Stimulated activated CD4-positive, alpha-beta T cell treated with anti-CD3 and anti-CD28 coated beads, Interleukin-1b, Interleukin-23, amount 100 ng/mL, for 1 hour (primary cell): Measurements from ENCODE around the gene PTRH2.
"Not testable (repeated sequence)": the region's sequence is repeated elsewhere in the genome, so short reads cannot be mapped to it uniquely, and the experiment has no call there.

ENCODE experiments used
- DNase-seq, 2 donors: peaks; one replicate each; pipeline ENCODE4 v3.0.0-alpha.2; 2020; ENCODE audit warnings: low read depth in 2 of 2

Gene PTRH2

DNA sequence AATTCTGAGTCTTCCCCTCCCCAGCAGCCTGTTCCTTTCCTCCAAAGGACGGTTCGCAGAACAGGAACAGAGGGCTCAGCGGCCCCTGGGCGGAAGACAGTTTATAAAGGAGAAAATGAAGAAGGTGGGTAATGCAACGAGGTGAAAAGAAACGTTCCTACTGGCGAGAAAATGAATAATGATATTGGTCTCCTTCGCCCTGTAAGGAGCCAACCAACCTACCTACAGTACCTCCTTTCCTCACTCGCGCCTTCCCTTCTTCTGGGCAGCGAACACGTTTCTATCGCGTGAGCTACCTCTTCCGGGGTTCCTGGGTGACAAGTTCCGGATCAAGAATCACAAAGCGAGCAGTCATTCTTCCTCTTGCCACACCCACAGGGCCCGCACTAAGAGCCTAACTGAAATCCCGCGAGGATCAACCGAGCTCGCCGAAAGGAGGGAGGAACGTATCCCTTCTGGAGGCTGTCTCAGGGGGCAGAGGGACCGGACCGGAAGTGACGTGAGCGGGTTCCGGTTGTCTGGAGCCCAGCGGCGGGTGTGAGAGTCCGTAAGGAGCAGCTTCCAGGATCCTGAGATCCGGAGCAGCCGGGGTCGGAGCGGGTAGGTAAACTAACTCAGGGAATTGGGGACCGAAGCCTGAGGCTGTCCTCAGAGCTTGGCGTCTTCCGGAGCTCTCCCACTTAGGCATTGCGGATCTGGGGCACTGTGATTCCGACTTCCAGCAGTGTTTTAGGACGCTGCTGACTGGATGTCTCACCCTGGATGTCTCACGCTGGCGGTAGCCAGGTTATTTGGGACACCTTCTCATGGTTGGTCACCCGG is at the start of gene PTRH2, which contains the start of gene VMP1:
PTRH2 (minus strand) TSS at position 282 of the 822 bp plus-strand sequence. CDS start 9,452 bp downstream, outside the sequence.
VMP1 (plus strand) TSS at position 506 of the 822 bp plus-strand sequence. CDS start 23,793 bp downstream, outside the sequence.
- DNase-seq, result peak; percentile 72 to 77

DNA sequence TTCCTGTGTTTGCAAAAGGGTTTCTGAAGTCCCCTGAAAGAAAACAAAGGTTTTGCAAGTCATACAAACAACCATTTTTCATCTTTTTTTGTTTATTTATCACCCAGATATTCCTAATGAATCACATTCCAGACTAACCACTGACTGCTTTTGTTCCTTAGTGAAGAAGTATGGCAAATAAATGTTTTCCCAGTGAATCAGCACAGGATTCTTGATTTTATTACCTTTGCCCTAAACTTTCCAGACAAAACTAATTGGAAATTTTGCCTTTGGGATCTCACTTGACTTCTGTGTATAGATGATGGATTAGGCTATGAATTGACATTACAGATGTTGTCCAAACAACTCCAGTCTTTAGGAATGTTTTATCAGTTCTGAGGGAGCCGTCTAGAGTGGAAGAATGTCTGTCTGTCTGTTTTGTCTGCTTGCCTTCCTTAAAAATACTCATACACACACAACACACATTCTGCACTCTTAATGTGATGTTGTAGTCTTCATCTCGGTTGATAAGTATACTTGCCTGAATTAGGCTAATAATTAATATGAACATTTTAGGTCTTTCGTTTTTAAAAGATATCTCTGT is 49.1 kb upstream of the PTRH2 start:
- DNase-seq, result no peak

DNA sequence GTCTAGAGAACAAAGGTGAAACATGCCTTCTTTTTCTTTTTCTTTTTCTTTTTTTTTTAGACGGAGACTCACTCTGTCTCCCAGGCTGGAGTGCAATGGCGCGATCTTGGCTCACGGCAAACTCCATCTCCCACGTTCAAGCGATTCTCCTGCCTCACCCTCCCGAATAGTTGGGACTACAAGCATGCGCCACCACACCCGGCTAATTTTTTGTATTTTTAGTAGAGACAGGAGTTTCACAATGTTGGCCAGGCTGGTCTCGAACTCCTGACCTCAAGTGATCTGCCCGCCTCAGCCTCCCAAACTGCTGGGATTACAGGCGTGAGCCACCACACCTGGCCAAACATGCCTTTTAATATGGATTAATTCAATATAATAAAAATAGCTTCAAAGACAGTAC is 47.8 kb upstream of the PTRH2 start:
- DNase-seq, result not testable (repeated sequence)

- DNase-seq, result no peak
Measured at GRCh38 chr17:59754552-59754951, 47.3 kb upstream of the PTRH2 start.

- no peak for DNase-seq
Measured at GRCh38 chr17:59753522-59754467, 46.6 kb upstream of the PTRH2 start.

- no peak for DNase-seq
Measured at GRCh38 chr17:59752922-59753321, 45.7 kb upstream of the PTRH2 start.

- DNase-seq, result no peak
Measured at GRCh38 chr17:59752446-59752845, 45.2 kb upstream of the PTRH2 start.

GRCh38 chr17:59751955-59752413 is 44.8 kb upstream of the PTRH2 start:
- DNase-seq, result no peak

DNA sequence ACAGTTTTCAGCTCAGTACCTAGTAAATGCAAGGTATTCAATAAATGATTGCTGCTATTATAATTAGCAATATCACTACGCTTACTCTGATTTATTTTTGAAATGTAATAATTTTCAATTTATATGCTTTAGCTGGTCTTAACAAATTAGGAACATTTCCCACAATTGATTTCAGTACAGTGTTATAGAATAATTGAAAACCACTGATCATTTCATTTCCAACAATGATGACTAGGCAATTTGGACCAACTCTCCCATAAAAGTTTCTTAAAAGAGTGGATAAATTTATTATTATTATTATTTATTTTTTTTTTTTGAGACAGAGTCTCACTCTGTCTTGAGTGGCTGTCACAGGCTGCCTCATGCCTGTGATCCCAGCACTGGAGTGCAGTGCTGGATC is 41.4 kb upstream of the PTRH2 start:
- DNase-seq, result no peak

DNA sequence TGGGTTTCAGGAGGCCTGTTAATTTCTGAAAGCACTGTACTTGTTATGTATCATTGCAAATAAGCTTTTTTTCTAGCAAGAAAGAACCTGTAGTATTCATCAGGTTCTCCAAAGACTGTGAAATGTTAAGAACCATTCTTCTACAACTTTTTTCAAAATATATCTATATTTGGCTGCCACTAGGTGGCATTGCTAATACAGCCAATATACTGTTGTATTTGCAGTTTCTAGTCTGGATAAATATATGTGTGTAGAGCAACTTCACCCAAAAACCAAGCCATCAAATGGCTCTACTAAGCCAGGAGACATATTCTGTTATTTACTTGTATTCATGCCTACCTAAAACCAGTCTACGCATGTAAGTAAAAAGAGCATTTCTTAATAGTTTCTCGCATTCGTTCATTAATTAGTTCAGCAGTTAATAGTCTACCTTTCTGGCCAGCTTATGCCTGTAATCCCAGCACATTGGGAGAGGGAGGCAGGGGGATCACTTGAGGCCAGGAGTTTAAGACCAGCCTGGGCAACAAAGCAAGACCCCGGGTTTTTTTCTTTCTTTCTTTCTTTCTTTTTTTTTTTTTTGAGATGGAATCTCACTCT is 39.7 kb upstream of the PTRH2 start:
- no peak for DNase-seq

DNA sequence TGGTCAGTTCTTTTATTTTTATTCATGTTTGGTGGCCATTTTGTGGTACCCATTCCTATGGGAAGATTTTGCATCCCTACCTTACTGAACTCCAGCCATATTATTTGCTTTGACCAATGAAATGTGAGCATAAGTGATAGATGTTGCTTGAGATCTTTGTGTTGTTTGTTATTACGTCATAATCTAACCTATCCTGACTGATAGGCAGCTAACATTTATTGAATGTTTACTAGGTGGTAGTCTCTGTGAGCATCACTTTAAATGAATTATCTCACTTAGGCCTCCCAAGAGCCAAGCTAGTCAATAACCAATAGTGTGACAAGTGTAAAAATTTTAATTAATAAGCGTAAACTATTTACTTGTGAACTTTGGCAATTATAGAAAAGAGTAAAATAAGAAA is 37.8 kb upstream of the PTRH2 start:
- no peak for DNase-seq

DNA sequence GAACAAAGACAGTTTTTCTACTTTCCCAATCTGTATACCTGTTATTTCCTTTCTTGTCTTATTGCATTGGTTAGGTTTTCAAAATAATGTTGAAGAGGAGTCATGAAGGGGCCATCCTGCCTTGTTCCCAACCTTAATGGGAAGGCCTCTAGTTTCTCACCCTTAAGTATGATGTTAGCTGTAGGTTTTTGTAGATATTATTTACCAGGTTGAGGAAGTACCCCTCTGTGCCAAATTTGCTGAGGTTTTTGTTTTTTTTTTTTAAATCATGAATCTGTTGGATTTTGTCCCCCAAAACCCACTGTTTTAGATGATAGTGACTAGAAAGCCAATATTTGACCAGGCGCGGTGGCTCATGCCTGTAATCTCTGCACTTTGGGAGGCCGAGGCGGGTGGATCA is 36.6 kb upstream of the PTRH2 start:
- DNase-seq, result no peak

DNA sequence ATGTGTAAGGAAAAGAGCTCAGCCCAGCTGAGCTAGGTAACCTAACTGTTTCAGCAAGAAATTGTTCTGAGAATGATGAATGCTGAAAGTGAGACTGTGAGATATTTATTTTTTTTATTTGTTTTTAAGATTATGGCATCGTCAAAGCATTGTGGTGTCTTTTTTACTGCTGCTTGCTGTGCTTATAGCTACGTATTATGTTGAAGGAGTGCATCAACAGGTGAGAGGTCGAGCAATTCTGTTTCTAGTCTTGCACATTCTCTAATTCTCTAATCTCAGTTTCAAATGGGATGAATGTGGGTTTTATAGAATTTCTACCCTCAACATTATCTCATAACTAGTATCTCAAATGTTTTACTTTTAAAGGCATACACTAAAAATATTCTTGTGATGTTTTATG is 30.1 kb upstream of the PTRH2 start:
- DNase-seq, result no peak

- DNase-seq, result no peak
Measured at GRCh38 chr17:59734226-59734625, 27.0 kb upstream of the PTRH2 start.

- DNase-seq, result no peak
Measured at GRCh38 chr17:59733697-59734096, 26.5 kb upstream of the PTRH2 start.

DNA sequence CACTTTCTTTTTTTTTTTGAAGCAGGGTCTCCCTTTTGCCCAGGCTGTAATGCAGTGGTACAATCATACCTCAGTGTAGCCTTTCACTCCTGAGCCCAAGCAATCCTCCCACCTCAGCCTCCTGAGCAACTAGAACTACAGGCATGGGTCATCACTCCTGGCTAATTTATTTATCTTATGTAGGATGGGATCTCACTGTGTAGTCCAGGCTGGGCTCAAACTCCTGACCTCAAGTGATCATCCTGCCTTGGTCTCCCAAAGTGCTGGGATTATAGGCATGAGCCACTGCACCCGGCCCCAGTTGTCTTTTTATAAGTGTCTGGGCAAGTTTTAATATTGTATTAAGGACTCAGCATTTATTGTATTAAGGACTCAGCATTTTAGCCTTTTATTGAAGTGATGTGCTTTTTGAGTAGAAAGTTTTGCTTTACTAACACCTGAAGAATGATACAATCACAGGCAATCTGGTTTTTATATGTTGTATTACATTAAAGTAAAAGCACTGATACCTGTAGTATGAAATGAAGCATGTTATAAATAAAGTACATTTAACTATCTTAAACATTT is 23.1 kb upstream of the PTRH2 start:
- no peak for DNase-seq

DNA sequence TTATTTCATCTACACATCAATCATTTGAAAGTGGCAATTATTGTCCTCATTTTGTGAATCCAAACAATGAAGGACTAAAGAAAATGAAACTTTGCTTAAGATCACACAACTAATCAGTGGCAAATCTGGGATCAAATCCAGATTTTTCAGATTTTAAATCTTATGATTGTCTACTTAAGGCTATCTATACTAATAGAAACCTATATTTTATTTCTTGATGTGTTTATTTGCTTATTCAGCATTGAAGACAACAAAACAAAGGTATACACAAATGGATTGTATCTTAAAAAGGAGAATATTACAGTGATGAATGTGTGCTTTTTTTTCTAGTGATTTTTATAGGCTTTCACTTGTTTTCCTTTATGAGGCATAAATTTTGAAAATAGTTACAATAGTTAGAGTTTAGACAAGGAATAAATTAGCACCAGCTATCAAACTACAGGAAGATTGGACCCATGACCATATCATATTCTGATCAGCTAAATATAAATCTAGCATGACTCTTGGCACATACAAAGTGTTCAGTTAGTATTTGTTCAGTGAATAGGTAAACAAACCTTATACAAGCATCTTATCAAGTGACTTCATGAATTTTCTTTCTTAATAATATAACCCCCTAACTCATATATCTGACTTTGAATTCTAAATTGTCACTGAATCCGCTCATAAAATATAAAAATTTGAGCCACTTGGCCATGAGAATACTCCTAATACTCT is 20.7 kb upstream of the PTRH2 start:
- DNase-seq, result no peak

GRCh38 chr17:59725691-59726090 is 18.5 kb upstream of the PTRH2 start:
- no peak for DNase-seq

- no peak for DNase-seq
Measured at GRCh38 chr17:59723607-59724006, 16.4 kb upstream of the PTRH2 start.

- DNase-seq, result no peak
Measured at GRCh38 chr17:59723041-59723440, 15.8 kb upstream of the PTRH2 start.

DNA sequence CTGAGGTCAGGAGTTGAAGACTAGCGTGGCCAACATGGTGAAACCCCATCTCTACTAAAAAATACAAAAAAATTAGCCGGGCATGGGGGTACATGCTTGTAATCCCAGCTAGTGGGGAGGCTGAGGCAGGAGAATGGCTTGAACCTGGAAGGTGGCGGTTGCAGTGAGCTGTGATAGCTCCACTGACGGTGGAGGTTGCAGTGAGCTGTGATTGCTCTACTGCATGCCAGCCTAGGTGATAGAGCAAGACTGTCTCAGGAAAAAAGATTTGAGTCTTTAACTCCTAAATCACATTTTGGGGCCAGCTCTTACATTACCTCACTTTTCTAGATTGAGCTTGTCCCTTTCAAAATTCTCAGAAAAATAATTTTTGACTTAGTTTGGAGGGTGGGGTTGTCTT is 15.4 kb upstream of the PTRH2 start:
- no peak for DNase-seq
